CD14-positive monocyte (primary cell): ENCODE data around the gene FLOT2. TPM values are rescaled to one million over a fixed set of nuclear protein-coding genes. Genes with fewer than 3 reads are reported as not detected.
A peak's percentile ranks its signal among the peaks of the same experiment; 100 is the strongest.

Source experiments
- DNase-seq, 3 donors: peaks; one replicate each; pipeline ENCODE4 v3.0.0-alpha.2; 2011 to 2022
- H2AFZ ChIP-seq: 2 replicates; pipeline ENCODE4 v1.6.0; 2012; ENCODE audit warnings: mild to moderate bottlenecking, low read depth, low read length, inconsistent platforms; ENCODE audit not compliant: insufficient read depth, poor library complexity, severe bottlenecking
- H3K27ac ChIP-seq, 2 donors: 1 replicate in 1 of 2; 2 replicates in 1 of 2; pipeline ENCODE4 v1.5.1; 2012 to 2013; ENCODE audit warnings: low read length in 2 of 2, control low read depth in 1 of 2, inconsistent platforms in 1 of 2, low read depth in 1 of 2, mild to moderate bottlenecking in 1 of 2
- H3K27me3 ChIP-seq, 2 donors: one replicate each; pipeline versions ENCODE4 v1.6.0 to v1.6.1; 2011 to 2013; ENCODE audit warnings: low read length in 2 of 2; ENCODE audit not compliant: control insufficient read depth in 2 of 2, insufficient read depth in 2 of 2
- H3K36me3 ChIP-seq, 2 donors: replicated peaks in 1 of 2; 1 replicate in 1 of 2; 2 replicates in 1 of 2; pipeline versions ENCODE4 v1.5.1 to v1.6.1; 2012 to 2013; ENCODE audit warnings: low read length in 2 of 2, control low read depth in 1 of 2, inconsistent platforms in 1 of 2, mild to moderate bottlenecking in 1 of 2; ENCODE audit not compliant: insufficient read depth in 2 of 2, control insufficient read depth in 1 of 2
- H3K4me1 ChIP-seq, 2 donors: 1 replicate in 1 of 2; 2 replicates in 1 of 2; pipeline versions ENCODE4 v1.5.1 to v1.6.1; 2012 to 2013; ENCODE audit warnings: low read length in 2 of 2, control low read depth in 1 of 2, inconsistent platforms in 1 of 2, mild to moderate bottlenecking in 1 of 2, moderate library complexity in 1 of 2; ENCODE audit not compliant: insufficient read depth in 2 of 2, control insufficient read depth in 1 of 2
- H3K4me2 ChIP-seq: replicated peaks from 2 replicates; pipeline ENCODE3; 2012; ENCODE audit warnings: low read length, moderate library complexity, mild to moderate bottlenecking; ENCODE audit not compliant: poor library complexity, severe bottlenecking; ENCODE audit errors: extremely low read depth
- H3K4me3 ChIP-seq, 3 experiments: fragments of 200-600 bp in 1 of 3; sonication (generic) in 1 of 3; replicated peaks in 1 of 3; 1 replicate in 2 of 3; 2 replicates in 1 of 3; pipeline ENCODE4 v1.5.1; 2011 to 2013; ENCODE audit warnings: low read length in 3 of 3, mild to moderate bottlenecking in 3 of 3, control low read depth in 2 of 3, low read depth in 2 of 3, inconsistent platforms in 1 of 3, moderate library complexity in 1 of 3
- H3K79me2 ChIP-seq: 2 replicates; pipeline ENCODE4 v1.6.0; 2012; ENCODE audit warnings: mild to moderate bottlenecking, control low read depth, inconsistent platforms, low read length, moderate library complexity; ENCODE audit not compliant: insufficient read depth
- H3K9ac ChIP-seq: 2 replicates; pipeline ENCODE4 v1.6.0; 2017; ENCODE audit warnings: low read length, mild to moderate bottlenecking; ENCODE audit not compliant: insufficient read depth, poor library complexity, severe bottlenecking
- H3K9me3 ChIP-seq, 2 donors: replicated peaks in 1 of 2; 1 replicate in 1 of 2; 2 replicates in 1 of 2; pipeline versions ENCODE4 v1.5.1 to v1.6.1; 2012 to 2013; ENCODE audit warnings: low read length in 2 of 2, control low read depth in 1 of 2; ENCODE audit not compliant: control insufficient read depth in 1 of 2, insufficient read depth in 1 of 2
- H4K20me1 ChIP-seq: 2 replicates; pipeline ENCODE4 v1.6.0; 2012; ENCODE audit warnings: mild to moderate bottlenecking, low read length, control low read depth, moderate library complexity; ENCODE audit not compliant: insufficient read depth
- H3K27ac Mint-ChIP-seq, 7 donors: one replicate each; pipeline ENCODE4 v1.8.0; 2020; ENCODE audit warnings: mild to moderate bottlenecking in 7 of 7, mixed read lengths in 7 of 7, moderate library complexity in 6 of 7, inconsistent platforms in 2 of 7
- H3K27me3 Mint-ChIP-seq, 3 donors: one replicate each; pipeline ENCODE4 v1.8.0; 2021 to 2022; ENCODE audit warnings: low read depth in 3 of 3, mild to moderate bottlenecking in 3 of 3, mixed read lengths in 3 of 3, moderate library complexity in 3 of 3, inconsistent platforms in 1 of 3
- H3K36me3 Mint-ChIP-seq, 2 donors: one replicate each; pipeline ENCODE4 v1.8.0; 2020; ENCODE audit warnings: mixed read lengths in 2 of 2, inconsistent platforms in 1 of 2, mild to moderate bottlenecking in 1 of 2
- H3K4me1 Mint-ChIP-seq: one replicate; pipeline ENCODE4 v1.8.0; 2020; ENCODE audit warnings: mild to moderate bottlenecking, mixed read lengths
- H3K4me3 Mint-ChIP-seq, 2 donors: one replicate each; pipeline ENCODE4 v1.8.0; 2020; ENCODE audit warnings: mild to moderate bottlenecking in 2 of 2, mixed read lengths in 2 of 2, moderate library complexity in 1 of 2
- H3K9me3 Mint-ChIP-seq, 7 donors: one replicate each; pipeline ENCODE4 v1.8.0; 2020 to 2022; ENCODE audit warnings: mixed read lengths in 7 of 7, mild to moderate bottlenecking in 6 of 7, moderate library complexity in 6 of 7, inconsistent platforms in 2 of 7
- WGBS: methylation state at CpG from one replicate; pipeline ENCODE4 v1.1.5; 2013; ENCODE audit warnings: missing lambda C conversion rate; ENCODE audit not compliant: insufficient coverage; 5-methylcytosine and 5-hydroxymethylcytosine counted together
- intact Hi-C, 2 donors: fragments of 100-400 bp; cut with micrococcal nuclease; formaldehyde crosslinking; loops; one replicate each; pipeline versions ENCODE4 v1.15.0 to v1.15.1; 2023
- polyA plus RNA-seq, 3 donors: library from polyadenylated mRNA; depleted of rRNA in 1 of 3; unstranded in 2 of 3; stranded (reverse) in 1 of 3; fragments of 300-500 nt in 2 of 3; fragments of >200 nt in 1 of 3; fragmentation: Illumina TruSeq in 2 of 3; gene quantifications; 1 replicate in 2 of 3; 2 replicates in 1 of 3; pipeline ENCODE4 v1.2.3, GENCODE V29; 2012 to 2021
- TF ChIP-seq, protein P1 (sequence below): fragments of 200-600 bp; IDR thresholded peaks from one replicate; pipeline ENCODE4 v1.8.0; 2022; ENCODE audit warnings: antibody characterized with exemption, mild to moderate bottlenecking

Gene FLOT2
- polyA plus RNA-seq, 3 donors, result 138 to 271 (median 244) TPM

DNA sequence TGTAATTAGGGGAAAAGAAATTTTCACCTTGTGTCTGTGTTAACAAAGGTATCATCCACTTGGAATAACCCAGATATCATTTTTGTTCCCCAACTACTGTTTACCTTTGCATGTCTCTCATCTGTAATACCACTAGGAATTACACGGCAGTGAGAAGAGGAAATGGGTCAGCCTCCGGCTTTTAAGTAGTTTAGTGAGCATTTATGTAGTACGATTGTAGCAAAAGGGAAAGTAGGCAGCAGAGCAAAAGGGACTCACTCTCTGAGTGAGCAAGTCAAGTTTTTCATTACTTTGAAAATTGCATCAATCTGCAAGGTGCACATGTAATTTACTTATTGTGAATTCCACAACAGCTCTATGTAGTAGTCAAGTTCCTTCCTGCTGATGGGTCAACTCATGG, 42.6 kb upstream of the FLOT2 start:
- Mint-ChIP-seq H3K9me3 (no peaks in the 10 kb centered on the region), H3K4me1 (peaks cover 46% of the 10 kb centered on the region), H3K36me3 (peaks cover 53 to 67% of the 10 kb centered on the region in 2 donors), H3K27me3 (peaks cover 0 to 2% (median 0%) of the 10 kb centered on the region in 3 donors), H3K4me3 (no peak overlapping the region), H3K27ac (peak overlapping the region in 2 of 7 donors; percentile 42 to 52)
- Histone ChIP-seq H3K27ac (peak overlapping the region in 1 of 2 donors; percentile 73), H3K4me2 (no peak overlapping the region), H3K9me3 (no peaks in the 10 kb centered on the region), H3K27me3 (no peaks in the 10 kb centered on the region), H4K20me1 (peaks cover 96% of the 10 kb centered on the region), H3K4me3 (no peak overlapping the region), H3K4me1 (peaks cover 19 to 26% of the 10 kb centered on the region in 2 donors), H3K79me2 (peaks cover 98% of the 10 kb centered on the region), H3K9ac (no peak overlapping the region), H2AFZ (no peak overlapping the region), H3K36me3 (peaks cover 31 to 77% of the 10 kb centered on the region in 2 donors)
- TF ChIP-seq, protein P1, sequence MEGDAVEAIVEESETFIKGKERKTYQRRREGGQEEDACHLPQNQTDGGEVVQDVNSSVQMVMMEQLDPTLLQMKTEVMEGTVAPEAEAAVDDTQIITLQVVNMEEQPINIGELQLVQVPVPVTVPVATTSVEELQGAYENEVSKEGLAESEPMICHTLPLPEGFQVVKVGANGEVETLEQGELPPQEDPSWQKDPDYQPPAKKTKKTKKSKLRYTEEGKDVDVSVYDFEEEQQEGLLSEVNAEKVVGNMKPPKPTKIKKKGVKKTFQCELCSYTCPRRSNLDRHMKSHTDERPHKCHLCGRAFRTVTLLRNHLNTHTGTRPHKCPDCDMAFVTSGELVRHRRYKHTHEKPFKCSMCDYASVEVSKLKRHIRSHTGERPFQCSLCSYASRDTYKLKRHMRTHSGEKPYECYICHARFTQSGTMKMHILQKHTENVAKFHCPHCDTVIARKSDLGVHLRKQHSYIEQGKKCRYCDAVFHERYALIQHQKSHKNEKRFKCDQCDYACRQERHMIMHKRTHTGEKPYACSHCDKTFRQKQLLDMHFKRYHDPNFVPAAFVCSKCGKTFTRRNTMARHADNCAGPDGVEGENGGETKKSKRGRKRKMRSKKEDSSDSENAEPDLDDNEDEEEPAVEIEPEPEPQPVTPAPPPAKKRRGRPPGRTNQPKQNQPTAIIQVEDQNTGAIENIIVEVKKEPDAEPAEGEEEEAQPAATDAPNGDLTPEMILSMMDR, result no peak
- WGBS, result 35% methylated on average over 2 of the region's 3 CpGs
- no peak for DNase-seq
- intact Hi-C loops, result no loop called here

DNA sequence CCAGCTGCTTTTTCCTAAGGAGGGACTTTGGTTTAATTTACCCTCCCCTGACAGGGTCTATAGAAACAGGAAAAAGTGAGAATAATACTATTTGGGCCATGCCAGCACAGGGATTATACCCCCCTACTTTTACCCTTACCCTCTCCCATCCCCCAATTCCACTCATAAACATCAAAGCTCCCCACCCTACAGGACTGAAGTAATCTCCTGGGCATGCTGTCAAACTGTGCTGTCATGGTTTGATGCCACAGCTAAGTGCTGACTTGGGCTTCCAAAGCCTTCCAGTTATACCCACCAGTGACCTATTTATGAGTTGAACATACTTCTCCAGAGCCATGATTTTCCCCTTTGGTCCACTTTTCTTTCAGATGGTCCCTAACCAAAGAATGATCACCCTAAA, 41.0 kb upstream of the FLOT2 start:
- H3K36me3 Mint-ChIP-seq, result peaks cover 46 to 62% of the 10 kb centered on the region in 2 donors

More for the DNA sequence above, 41.0 kb upstream of the FLOT2 start:
- H3K27ac ChIP-seq, result peak overlapping the region in 1 of 2 donors; percentile 73
- peaks cover 17 to 70% of the 10 kb centered on the region in 2 donors for H3K36me3 ChIP-seq
- H2AFZ ChIP-seq, result no peak overlapping the region
- H3K79me2 ChIP-seq, result peaks cover 98% of the 10 kb centered on the region
- H3K9me3 ChIP-seq, result no peaks in the 10 kb centered on the region
- Mint-ChIP-seq H3K27ac (peak overlapping the region in 4 of 7 donors; percentile 53 to 73 (median 58)), H3K27me3 (peaks cover 0 to 2% (median 0%) of the 10 kb centered on the region in 3 donors), H3K4me1 (peaks cover 44% of the 10 kb centered on the region), H3K9me3 (no peaks in the 10 kb centered on the region), H3K4me3 (no peak overlapping the region)
- no peak overlapping the region for H3K9ac ChIP-seq
- no peak for DNase-seq
- H3K27me3 ChIP-seq, result no peaks in the 10 kb centered on the region
- H3K4me3 ChIP-seq, result no peak overlapping the region
- H3K4me1 ChIP-seq, result peaks cover 19 to 26% of the 10 kb centered on the region in 2 donors
- TF ChIP-seq, protein P1, result no peak
- intact Hi-C loops, result no loop called here
- H3K4me2 ChIP-seq, result no peak overlapping the region
- H4K20me1 ChIP-seq, result peaks cover 96% of the 10 kb centered on the region
